DND-41 (cell line): Measurements from ENCODE around the gene NIPAL3.

ENCODE experiments used
- CTCF ChIP-seq: IDR thresholded peaks from 2 replicates; pipeline ENCODE4 v1.5.1; 2012; ENCODE audit warnings: borderline replicate concordance, low read length, moderate library complexity, mild to moderate bottlenecking; ENCODE audit not compliant: poor library complexity, severe bottlenecking; ENCODE audit errors: extremely low read depth
- EZH2 ChIP-seq: IDR thresholded peaks from 3 replicates; pipeline ENCODE4 v1.6.1; 2012; ENCODE audit warnings: borderline replicate concordance, low read depth, mild to moderate bottlenecking, moderate library complexity, low read length, inconsistent platforms; ENCODE audit not compliant: severe bottlenecking

GRCh38 chr1:24389231-24389678, 26.3 kb upstream of the NIPAL3 start:
- TF ChIP-seq EZH2 (no peak), CTCF (no peak)
